GM21423 (cell line): ENCODE data around the gene ATP8A2.

Experiments
- ATAC-seq: cut with Tn5 transposase; IDR thresholded peaks from one replicate; pipeline ENCODE4 v1.9.1; 2021; ENCODE audit warnings: mild to moderate bottlenecking, moderate library complexity; ENCODE audit not compliant: unreplicated experiment

Gene ATP8A2

GRCh38 chr13:25380741-25381324, 9.1 kb downstream of the ATP8A2 start:
- no peak for ATAC-seq

DNA sequence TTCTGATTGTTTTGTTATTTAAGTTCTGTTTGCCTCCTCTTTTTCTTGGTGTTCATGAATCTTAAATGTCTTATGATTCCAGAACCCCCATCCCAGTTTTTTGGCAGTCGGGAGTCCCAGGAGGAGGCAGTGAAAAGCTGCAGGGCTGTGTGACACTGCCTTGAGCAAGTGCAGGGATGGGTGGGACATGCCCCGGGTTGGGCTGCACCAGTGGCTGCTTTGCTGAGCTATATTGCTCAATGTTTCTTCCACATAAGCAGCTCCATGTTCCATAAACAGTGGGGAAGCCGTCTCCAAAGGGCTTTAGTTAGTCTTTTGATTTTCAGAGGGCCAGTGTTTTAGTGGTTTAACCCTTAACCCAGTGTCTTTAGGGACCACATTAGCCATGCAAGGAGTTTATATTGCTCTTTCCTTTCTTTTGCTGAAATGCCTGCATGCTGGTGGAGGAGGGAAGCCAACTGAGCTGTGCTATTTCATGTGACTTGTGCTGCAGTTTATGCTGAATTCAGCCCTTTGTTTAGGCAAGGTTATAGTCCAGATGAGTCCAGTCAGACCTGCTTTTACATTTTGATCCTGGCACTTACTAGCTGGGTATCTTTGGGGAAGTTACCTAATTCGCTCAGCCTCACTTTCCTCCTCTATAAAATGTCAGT, 13.1 kb downstream of the ATP8A2 start:
- no peak for ATAC-seq

DNA sequence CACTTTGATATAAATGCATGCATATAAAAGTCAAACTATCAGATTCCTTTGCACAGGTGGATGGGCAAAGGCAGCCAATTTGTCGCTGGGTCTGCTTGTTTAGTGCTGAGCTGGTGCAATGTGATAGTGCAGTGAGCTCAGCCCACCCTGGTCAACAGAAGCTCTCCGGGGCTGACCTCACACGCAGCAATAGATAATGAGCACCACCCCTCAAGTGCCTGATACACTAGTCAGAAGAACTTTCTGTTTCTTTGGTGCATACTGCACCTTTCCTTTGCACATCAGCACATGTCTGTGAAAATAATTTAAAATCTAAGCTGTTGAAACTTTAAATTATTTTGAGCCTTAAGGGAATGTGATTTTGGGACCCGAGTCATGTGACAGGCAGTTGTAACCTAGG, 20.2 kb downstream of the ATP8A2 start:
- no peak for ATAC-seq

DNA sequence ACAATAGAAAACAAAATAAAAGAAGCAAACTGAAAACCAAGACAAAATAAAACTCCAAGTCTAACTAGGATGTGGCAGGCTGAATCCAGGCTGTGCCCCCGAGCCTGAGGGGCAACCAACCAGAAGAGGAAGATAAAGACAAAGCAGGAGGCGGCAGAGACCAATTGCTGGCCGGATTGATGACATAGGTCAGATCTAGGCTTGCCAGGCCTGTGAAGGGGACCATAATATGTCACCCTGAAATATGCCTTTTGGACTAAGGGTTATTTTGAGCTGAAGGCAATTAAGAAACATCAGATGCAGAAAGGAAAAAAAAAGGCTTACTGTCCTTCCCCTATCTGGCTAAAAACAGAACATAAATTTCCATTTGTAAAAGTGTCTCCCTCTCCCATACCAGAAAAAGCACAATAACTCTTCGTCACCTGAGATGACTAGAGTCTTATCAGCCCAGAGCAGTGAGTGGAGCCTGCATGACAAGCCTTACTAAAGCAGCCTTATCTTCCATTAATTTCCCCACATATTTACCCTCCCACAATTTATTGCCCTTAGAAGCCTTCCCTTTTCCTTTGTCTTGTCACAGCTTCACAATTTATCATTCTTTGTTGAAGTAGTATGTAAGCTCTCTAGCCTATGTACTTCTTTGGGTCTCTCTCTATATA, 22.8 kb downstream of the ATP8A2 start:
- no peak for ATAC-seq

- ATAC-seq: no peak
These were observed 26.0 kb downstream of the ATP8A2 start for GRCh38 chr13:25397763-25398162.

DNA sequence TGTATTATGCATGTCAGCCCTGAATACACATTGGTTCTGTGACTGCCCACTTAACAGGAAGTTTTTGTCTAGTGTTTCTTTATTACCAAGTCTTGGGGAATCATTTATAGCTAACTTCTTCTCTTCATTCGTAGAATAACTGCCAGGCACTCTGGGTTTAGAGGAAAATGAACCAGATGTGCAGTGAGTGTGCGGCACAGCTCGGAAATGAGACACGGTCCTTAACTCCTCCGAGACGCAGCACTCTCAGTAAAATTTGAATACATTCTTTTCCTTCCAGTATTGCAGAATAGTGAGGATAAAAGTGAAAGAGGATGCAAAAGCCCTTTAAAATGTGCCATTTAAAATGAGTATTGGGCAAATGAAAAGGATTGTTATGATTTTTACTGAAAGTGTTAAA, 29.2 kb downstream of the ATP8A2 start:
- ATAC-seq: no peak

- no peak for ATAC-seq
These were observed 30.2 kb downstream of the ATP8A2 start for GRCh38 chr13:25401958-25402357.

DNA sequence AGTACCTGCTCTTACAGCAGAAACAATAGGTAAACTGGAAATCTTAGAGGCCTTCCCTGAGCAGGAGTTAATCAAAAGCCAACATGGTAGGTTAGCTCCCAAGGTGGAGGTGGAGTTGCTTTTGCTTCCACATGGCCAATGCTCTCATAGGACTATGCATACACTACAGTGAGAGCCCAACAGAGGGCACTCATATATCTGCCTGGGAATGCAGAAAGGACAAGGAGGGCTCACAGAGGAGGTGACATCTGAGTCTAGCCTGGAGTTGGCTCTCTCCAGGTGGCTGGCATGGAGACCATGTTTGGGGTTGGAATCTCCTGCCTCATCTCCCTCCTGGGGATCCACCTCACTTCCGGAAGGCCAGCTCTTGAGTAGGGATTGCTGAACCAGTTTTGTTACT, 34.6 kb downstream of the ATP8A2 start:
- ATAC-seq: no peak

- ATAC-seq: no peak
These were observed 38.2 kb downstream of the ATP8A2 start for GRCh38 chr13:25409938-25410337.

- ATAC-seq: no peak
These were observed 43.5 kb downstream of the ATP8A2 start for GRCh38 chr13:25415241-25415640.

GRCh38 chr13:25417535-25417934, 45.8 kb downstream of the ATP8A2 start:
- no peak for ATAC-seq

GRCh38 chr13:25420161-25420560, 48.4 kb downstream of the ATP8A2 start:
- no peak for ATAC-seq

DNA sequence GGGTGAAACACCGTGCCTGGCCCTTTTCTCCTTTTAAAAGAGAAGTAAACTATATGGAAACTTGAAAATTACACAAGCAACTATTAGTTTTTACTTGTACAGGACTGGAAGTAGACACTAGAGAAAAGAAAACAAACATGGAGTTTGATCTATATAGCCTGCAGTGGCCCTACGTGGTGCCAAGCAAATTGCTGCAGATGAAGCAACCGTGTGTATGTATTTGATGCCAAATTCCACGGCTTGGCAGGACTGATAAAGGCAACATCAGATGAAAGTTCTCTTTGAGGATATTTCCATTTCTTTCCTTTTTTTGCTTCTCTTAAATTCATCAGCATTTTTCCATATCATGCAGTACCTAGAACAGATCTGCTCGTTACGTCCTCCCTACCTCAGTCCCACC, 49.8 kb downstream of the ATP8A2 start:
- ATAC-seq: no peak

- ATAC-seq: no peak
These were observed 50.4 kb downstream of the ATP8A2 start for GRCh38 chr13:25422153-25422552.

GRCh38 chr13:25423831-25424230, 52.1 kb downstream of the ATP8A2 start:
- no peak for ATAC-seq

- no peak for ATAC-seq
These were observed 57.7 kb downstream of the ATP8A2 start for GRCh38 chr13:25429466-25429865.

DNA sequence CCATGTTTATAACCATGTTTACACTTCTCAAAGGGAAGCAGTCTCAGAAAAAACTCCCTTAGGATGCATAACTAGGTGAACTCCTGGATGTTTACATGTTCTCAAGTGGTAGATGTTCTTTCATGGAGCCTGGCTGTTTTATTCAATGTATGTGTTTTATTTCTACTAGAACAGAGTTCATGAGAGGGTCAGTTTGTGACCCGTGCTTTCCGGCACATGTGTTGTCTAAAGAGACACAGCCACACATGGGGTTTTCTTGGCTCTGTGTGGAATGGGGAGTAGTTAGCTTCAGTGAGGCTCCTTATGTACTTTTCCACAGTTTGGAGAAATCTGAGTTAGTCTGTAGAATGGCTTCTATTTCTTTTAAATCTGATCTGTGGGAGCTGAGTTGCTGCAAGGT, 60.9 kb downstream of the ATP8A2 start:
- ATAC-seq: no peak

GRCh38 chr13:25440061-25440460, 68.3 kb downstream of the ATP8A2 start:
- no peak for ATAC-seq

DNA sequence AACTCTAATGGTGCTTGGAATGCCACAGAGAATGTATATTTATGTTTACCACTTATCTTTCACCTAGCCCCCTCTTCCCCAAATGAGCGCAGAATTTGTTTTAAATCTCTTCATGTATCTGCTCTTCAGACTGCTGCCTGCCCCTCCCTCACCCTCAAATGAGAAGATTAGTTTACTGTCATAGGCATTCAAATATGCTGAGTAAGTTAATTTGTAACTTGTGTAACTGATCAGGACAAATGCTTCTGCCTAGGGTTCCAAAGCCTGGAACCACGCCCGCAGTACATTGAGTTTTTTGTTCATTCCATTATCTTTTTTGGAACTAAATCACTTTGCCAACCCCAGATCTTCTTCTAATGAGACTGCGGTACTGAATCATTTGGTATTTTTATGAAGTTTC, 74.5 kb downstream of the ATP8A2 start:
- ATAC-seq: no peak

GRCh38 chr13:25447396-25447795, 75.6 kb downstream of the ATP8A2 start:
- no peak for ATAC-seq

- no peak for ATAC-seq
These were observed 82.1 kb downstream of the ATP8A2 start for GRCh38 chr13:25453850-25454365.

- no peak for ATAC-seq
These were observed 83.4 kb downstream of the ATP8A2 start for GRCh38 chr13:25455146-25455545.
